MM.1S (cell line): ENCODE measurements around the gene XYLT2.

Source experiments
- DNase-seq: peaks from one replicate; pipeline ENCODE4 v3.0.0-alpha.2; 2015
- H2AFZ ChIP-seq: fragments of 300-600 bp; sonication (generic); 2 replicates; pipeline ENCODE4 v1.6.0; 2016; ENCODE audit warnings: antibody characterized with exemption, low read length
- H3F3A ChIP-seq: fragments of 300-600 bp; sonication (generic); 2 replicates; pipeline ENCODE4 v1.6.1; 2016; ENCODE audit warnings: mild to moderate bottlenecking, antibody characterized with exemption, low read length, moderate library complexity, mixed read lengths; ENCODE audit not compliant: insufficient read depth
- H3K27ac ChIP-seq: fragments of 300-600 bp; sonication (generic); 2 replicates; pipeline ENCODE4 v1.5.1; 2016; ENCODE audit warnings: mild to moderate bottlenecking, low read length
- H3K27me3 ChIP-seq: fragments of 300-600 bp; sonication (generic); replicated peaks from 2 replicates; pipeline ENCODE4 v1.6.0; 2016; ENCODE audit warnings: low read length; ENCODE audit not compliant: insufficient read depth
- H3K36me3 ChIP-seq: fragments of 300-600 bp; sonication (generic); replicated peaks from 2 replicates; pipeline ENCODE4 v1.6.1; 2016; ENCODE audit warnings: mild to moderate bottlenecking, low read length, mixed read lengths; ENCODE audit not compliant: insufficient read depth
- H3K4me1 ChIP-seq: fragments of 300-600 bp; sonication (generic); 2 replicates; pipeline ENCODE4 v1.6.1; 2016; ENCODE audit warnings: low read length, mixed read lengths
- H3K4me2 ChIP-seq: fragments of 300-600 bp; sonication (generic); 2 replicates; pipeline ENCODE4 v1.6.0; 2016; ENCODE audit warnings: low read depth, low read length
- H3K4me3 ChIP-seq: fragments of 300-600 bp; sonication (generic); 2 replicates; pipeline ENCODE4 v1.5.1; 2016; ENCODE audit warnings: low read length, mixed read lengths
- H3K79me2 ChIP-seq: fragments of 300-600 bp; sonication (generic); 2 replicates; pipeline ENCODE4 v1.6.1; 2016; ENCODE audit warnings: mixed run types, low read length, mixed read lengths
- H3K9ac ChIP-seq: fragments of 300-600 bp; sonication (generic); 2 replicates; pipeline ENCODE4 v1.6.1; 2016; ENCODE audit warnings: low read length, mixed read lengths
- H3K9me2 ChIP-seq: fragments of 300-600 bp; sonication (generic); replicated peaks from 2 replicates; pipeline ENCODE4 v1.6.1; 2016; ENCODE audit warnings: mild to moderate bottlenecking, low read length, mixed read lengths; ENCODE audit not compliant: insufficient read depth
- H3K9me3 ChIP-seq: fragments of 300-600 bp; sonication (generic); replicated peaks from 2 replicates; pipeline ENCODE4 v1.6.1; 2016; ENCODE audit warnings: mild to moderate bottlenecking, low read length, mixed read lengths; ENCODE audit not compliant: insufficient read depth
- H4K20me1 ChIP-seq: fragments of 300-600 bp; sonication (generic); 2 replicates; pipeline ENCODE4 v1.6.1; 2016; ENCODE audit warnings: mild to moderate bottlenecking, low read length, moderate library complexity, mixed read lengths; ENCODE audit not compliant: insufficient read depth
- CTCF ChIP-seq: fragments of 300-600 bp; sonication (generic); IDR thresholded peaks from 2 replicates; pipeline ENCODE4 v1.5.1; 2016; ENCODE audit warnings: antibody characterized with exemption, low read length, mixed read lengths
- EZH2 ChIP-seq: fragments of 300-600 bp; sonication (generic); optimal IDR thresholded peaks from 2 replicates; pipeline ENCODE3; 2017; ENCODE audit warnings: low read depth, mild to moderate bottlenecking, antibody characterized with exemption, low read length, mixed read lengths
- EZH2phosphoT487 ChIP-seq: fragments of 300-600 bp; sonication (generic); IDR thresholded peaks from 2 replicates; pipeline ENCODE4 v1.6.1; 2018; ENCODE audit warnings: antibody characterized with exemption, low read length

The XYLT2 gene

GRCh38 chr17:50373705-50374104 is 27.8 kb downstream of the XYLT2 start:
- H3F3A ChIP-seq = no peaks in the 10 kb centered on the region
- no peaks in the 10 kb centered on the region for H3K27me3 ChIP-seq
- no peaks in the 10 kb centered on the region for H4K20me1 ChIP-seq
- H3K9me3 ChIP-seq = no peaks in the 10 kb centered on the region
- H3K36me3 ChIP-seq = no peaks in the 10 kb centered on the region
- H3K27ac ChIP-seq = peak overlapping the region; percentile 82; the same call in 1 of the 2 replicates
- DNase-seq = no peak
- H3K9ac ChIP-seq = peak overlapping the region; percentile 93
- H3K4me2 ChIP-seq = peak overlapping the region; percentile 95
- H3K4me1 ChIP-seq = peaks cover 11% of the 10 kb centered on the region
- H2AFZ ChIP-seq = peak overlapping the region; percentile 77
- H3K79me2 ChIP-seq = peaks cover 33% of the 10 kb centered on the region
- H3K4me3 ChIP-seq = peak overlapping the region; percentile 79
- H3K9me2 ChIP-seq = no peaks in the 10 kb centered on the region
- TF ChIP-seq CTCF = no peak
- TF ChIP-seq EZH2 = no peak
- TF ChIP-seq EZH2phosphoT487 = no peak

GRCh38 chr17:50375858-50376538 is 30.1 kb downstream of the XYLT2 start:
- Histone ChIP-seq H3K36me3 (0 out of 2 replicates have a peak, but pooled peaks cover 3% of the 10 kb centered on the region), H3F3A (no peaks in the 10 kb centered on the region), H4K20me1 (no peaks in the 10 kb centered on the region), H3K79me2 (peaks cover 23% of the 10 kb centered on the region), H3K9me3 (no peaks in the 10 kb centered on the region), H3K4me1 (peaks cover 11% of the 10 kb centered on the region), H3K4me3 (no peak overlapping the region), H3K4me2 (no peak overlapping the region), H3K27ac (no peak overlapping the region), H2AFZ (no peak overlapping the region), H3K27me3 (no peaks in the 10 kb centered on the region), H3K9me2 (no peaks in the 10 kb centered on the region), H3K9ac (no peak overlapping the region)
- no peak for TF ChIP-seq CTCF
- no peak for DNase-seq

- Histone ChIP-seq H3F3A (no peaks in the 10 kb centered on the region; the same call in 1 of the 2 replicates), H3K9me3 (no peaks in the 10 kb centered on the region), H4K20me1 (no peaks in the 10 kb centered on the region), H3K27me3 (no peaks in the 10 kb centered on the region), H3K36me3 (peaks cover 8% of the 10 kb centered on the region; the same call in 1 of the 2 replicates), H3K9ac (no peak overlapping the region), H3K27ac (no peak overlapping the region), H3K4me3 (no peak overlapping the region), H3K79me2 (no peaks in the 10 kb centered on the region), H3K9me2 (no peaks in the 10 kb centered on the region), H2AFZ (no peak overlapping the region), H3K4me2 (no peak overlapping the region), H3K4me1 (no peaks in the 10 kb centered on the region)
- TF ChIP-seq CTCF (no peak), EZH2 (no peak), EZH2phosphoT487 (no peak)
- no peak for DNase-seq
Observed at GRCh38 chr17:50379351-50380132, 33.6 kb downstream of the XYLT2 start.
